ENCODE results near the gene TBL3.

GRCh38 chr16:1999866-2000514 is 28.1 kb downstream of the TBL3 start:
- TF ChIP-seq CTCF (IDR thresholded peaks at IDR 0.05; ENCODE audit: low read depth, low read length): no peak
- no peak for TF ChIP-seq POLR2A (IDR thresholded peaks at IDR 0.05; ENCODE audit: extremely low read depth, insufficient read length)
- TF ChIP-seq MYC (IDR thresholded peaks at IDR 0.05; ENCODE audit: low read depth, low read length): no peak

All from NB4 (cell line).